Tibial nerve (tissue), 4 donors: ENCODE results near the gene MEP1A.

Source experiments
- CTCF ChIP-seq, 5 experiments: fragments of 200-600 bp in 3 of 5; fragments of 450-650 bp in 2 of 5; sonication (generic) in 3 of 5; IDR thresholded peaks; one replicate each; pipeline ENCODE4 v1.5.1; 2016 to 2019; ENCODE audit warnings: antibody characterized with exemption in 5 of 5, mild to moderate bottlenecking in 3 of 5, moderate library complexity in 2 of 5
- EP300 ChIP-seq, 2 donors: sonication (generic); formaldehyde crosslinking; IDR thresholded peaks; one replicate each; pipeline ENCODE4 v1.6.1; 2017; ENCODE audit warnings: antibody characterized with exemption in 2 of 2, mild to moderate bottlenecking in 1 of 2
- POLR2A ChIP-seq, 2 donors: fragments of 450-650 bp; IDR thresholded peaks; one replicate each; pipeline ENCODE4 v1.6.1; 2017; ENCODE audit warnings: antibody characterized with exemption in 2 of 2, mild to moderate bottlenecking in 2 of 2, moderate library complexity in 2 of 2

GRCh38 chr6:46787871-46788540 lies 5.2 kb upstream of the MEP1A start:
- TF ChIP-seq CTCF (IDR thresholded peaks at IDR 0.05) (no peak), EP300 (IDR thresholded peaks at IDR 0.05) (no peak), POLR2A (IDR thresholded peaks at IDR 0.05) (no peak)
